HG02840 (cell line): Measurements from ENCODE around the gene UTP20.

Experiments used
- ATAC-seq: cut with Tn5 transposase; IDR thresholded peaks from one replicate; pipeline ENCODE4 v1.9.1; 2021; ENCODE audit warnings: mild to moderate bottlenecking, moderate library complexity, moderate number of reproducible peaks; ENCODE audit not compliant: unreplicated experiment, low FRiP score

UTP20 gene

DNA sequence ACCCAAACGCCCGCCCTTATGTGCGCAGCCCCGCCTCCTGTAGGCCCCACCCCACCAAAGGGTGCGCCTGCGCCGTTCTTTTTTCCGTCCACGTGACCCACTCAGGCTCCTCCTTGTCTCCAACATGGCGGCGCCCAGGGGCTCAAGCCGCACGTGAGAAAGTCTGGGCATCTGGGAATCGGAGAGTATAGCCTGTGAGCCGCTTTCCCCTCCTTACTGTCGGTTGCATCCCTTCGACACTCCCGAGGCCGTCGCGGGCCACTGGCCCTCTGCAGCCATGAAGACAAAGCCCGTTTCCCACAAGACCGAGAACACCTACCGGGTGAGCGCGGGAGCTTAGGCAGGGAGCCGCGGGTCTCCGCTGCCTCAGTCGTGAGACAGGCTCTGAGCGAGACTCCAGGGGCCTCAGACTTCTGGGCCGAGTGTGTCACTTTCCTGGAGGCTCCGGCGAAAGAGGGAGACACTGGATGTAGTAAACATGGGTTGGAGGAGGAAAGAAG lies at the start of gene UTP20:
TSS of gene UTP20 (plus strand) at position 100 of the 500 bp plus-strand sequence. CDS start at position 278, 178 bp downstream.
- peak; percentile 99 for ATAC-seq

DNA sequence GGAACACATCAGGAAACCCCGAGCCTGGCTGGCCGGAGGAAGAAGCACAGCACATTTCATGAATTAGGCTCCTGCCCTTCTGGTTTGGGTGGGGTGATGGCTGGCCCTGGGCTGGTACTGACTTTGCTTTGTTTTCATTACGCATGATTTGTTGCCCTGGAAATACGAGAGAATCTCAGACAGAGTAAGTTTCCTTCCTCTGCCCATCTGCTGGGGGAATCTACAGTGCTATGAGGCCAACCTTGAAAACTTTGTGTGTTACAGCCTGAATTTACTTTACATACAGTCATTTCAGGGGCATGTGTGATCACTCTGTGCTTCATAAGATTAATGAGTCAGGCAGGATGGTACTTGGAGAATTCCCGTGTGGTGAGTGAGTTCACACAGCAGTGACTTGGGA lies 49.4 kb upstream of the UTP20 start:
- ATAC-seq, result no peak

DNA sequence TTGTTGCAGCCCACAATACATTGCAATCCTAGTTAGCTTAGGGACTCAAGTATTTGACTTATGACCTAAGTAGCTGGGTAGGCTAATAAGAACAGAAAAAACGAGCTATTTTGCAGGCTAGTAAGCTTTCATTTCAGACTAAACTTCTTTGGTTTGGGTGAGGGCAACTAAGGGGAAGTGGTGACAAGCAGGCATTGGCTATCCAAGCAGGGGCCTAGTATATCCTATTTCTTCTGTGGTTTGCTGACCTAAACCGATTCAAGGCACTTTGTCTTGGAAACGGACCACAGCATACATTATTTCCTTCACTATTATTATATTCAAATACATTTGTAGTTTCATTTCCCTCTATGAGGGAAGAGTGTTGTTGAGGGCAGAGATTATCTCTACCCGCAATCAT lies 48.3 kb upstream of the UTP20 start:
- ATAC-seq, result no peak

DNA sequence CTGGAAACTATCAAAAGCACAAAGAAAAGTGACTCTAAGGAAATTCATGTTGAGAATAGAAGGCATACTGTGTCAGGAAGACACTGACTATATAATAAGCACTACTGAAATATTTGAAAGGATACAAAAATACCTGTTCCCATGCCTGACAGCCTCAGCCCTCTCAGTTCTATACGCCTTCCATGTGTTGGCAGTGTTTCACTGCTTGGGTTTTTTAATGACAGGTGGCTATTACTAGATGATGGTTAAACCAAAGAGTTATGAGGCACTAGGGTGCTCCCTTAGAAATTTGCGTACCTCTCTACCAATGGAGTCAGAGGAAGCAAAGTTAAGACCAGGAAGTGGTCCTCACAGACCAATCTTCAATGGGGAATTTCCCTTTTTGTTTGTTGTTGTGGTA lies 44.2 kb upstream of the UTP20 start:
- no peak for ATAC-seq

DNA sequence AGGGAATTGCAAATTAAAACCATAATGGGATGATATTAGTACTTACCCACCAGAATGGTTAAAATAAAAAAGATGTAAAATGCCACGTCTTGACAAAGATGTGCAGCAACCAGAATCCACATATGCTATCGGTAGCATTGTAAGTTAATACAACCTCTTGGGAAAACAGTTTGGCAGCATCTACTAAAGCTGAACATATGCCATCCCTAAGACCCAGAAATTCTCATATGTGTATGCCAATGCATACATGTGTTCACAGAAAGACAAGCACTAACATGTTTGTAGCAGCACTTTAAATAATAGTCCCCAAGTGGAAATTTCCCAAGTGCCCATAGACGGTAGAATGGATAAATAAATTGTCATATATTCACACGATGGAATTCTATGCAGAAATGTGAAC lies 41.6 kb upstream of the UTP20 start:
- ATAC-seq, result no peak

DNA sequence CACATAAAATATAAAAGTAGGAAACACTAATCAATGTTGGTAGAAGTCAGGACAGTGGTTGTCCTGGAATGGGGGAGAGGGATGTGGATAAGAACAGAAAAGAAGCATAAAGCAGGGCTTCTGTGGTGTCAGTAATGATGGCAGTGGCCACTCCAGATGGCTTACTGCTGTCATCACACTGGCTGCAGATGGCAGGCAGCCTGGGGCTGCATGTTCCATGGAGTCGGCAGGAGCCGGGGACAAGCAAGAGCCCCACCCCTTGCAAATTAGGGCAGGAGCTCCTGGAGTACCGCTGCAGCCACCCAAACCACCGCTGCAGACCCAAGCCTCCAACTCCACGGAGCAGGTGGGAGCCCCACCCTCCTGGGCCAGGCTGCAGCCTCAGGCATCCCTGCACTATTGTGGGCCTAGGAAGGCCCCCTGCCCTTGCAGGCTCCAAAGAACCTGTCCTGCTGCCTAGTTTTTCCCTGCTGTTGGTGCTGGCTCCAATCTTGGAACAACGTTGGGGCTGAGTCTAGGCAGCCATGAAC lies 41.0 kb upstream of the UTP20 start:
- no peak for ATAC-seq

DNA sequence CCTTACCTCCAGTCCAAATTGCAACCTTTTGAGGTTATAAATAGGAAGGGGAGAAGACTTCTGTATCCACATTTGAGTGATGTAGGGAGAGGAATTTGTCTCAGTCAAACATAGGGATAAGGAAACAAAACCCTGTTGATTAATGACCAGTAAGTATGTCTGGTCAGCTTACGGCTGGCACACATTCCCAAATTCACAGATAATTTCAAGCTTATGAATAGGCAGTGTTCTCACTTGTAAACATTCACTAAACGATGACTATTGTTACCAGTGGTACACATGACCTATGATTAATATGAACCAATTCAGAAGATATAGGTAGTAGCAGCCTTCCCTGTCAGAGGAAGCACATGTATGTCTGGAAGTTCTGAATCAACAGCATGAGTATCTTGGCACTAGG lies 36.8 kb upstream of the UTP20 start:
- ATAC-seq, result no peak

DNA sequence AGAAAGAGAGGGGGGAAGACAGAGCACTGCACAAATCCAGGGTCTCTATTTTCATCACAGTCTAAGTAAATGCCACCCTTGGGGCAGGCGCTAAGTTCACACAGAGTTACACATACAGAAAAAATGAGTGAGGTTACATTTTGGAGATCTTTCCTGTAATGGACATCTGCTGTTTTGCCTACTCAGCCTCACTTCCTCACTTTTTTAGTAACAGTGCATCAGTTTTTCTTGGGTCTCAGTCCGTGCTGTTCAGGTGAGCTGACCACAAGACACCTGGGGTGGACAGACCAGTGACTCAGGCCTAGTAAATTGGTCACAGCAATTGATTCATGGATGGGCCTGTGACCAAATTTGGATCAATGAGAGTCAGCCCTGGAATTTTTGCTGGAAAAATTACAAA lies 36.3 kb upstream of the UTP20 start:
- no peak for ATAC-seq

DNA sequence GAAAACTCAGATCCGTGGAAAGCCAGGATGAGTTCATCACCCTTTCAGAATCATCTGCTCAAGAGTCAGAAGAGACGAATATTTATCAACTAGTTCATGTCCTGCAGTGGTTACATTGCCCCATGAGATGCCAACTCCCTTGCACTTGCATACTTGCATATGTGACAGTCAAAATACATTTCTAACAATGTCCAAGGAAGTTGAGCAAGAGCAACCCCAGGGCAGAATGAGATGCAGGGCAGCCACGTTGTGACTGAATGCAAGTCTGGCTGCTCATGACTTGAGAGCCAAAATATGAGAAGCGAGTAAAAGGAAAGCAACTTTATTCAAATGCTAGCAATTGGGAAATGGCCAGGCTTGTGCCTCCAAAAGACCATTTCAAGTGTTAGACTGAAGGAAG lies 23.6 kb upstream of the UTP20 start:
- ATAC-seq, result no peak

DNA sequence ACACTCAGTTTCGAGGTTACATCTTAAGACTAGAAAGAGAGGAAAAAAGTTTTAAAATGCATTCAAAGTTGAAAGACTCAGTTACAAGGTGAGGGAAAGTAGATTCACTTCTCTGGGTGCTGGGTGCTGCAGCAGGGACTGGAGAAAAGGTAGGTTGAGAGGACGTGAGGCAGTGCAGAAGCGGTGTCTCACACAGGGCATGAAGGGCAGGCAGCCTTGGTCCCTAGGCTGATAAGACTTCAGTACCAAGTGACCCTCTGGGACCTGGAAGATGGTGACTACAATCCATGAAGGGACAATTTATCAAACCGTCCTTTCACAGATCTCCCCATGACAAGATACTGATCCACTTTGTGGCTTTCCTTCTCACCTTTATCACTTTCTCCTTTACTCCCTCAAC lies 22.5 kb upstream of the UTP20 start:
- no peak for ATAC-seq

DNA sequence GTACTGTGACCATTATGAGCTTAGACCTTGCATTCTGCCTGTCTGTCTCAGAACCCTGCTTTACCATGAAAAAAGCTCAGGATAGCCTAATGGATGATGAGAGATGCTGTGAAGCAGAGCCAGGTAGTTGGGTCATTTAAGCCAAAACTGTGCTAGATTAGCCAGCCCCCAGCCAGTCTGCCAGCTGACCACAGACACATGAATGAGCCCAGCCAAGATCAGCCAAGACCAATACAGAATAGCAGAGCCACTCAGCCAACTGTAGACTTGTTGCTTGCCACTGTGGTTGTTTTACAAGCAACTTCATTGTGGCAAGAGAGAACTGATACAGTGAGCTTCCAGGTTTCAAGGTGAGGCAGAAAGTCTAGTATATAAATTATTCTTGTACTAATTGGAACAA lies 12.8 kb upstream of the UTP20 start:
- no peak for ATAC-seq

DNA sequence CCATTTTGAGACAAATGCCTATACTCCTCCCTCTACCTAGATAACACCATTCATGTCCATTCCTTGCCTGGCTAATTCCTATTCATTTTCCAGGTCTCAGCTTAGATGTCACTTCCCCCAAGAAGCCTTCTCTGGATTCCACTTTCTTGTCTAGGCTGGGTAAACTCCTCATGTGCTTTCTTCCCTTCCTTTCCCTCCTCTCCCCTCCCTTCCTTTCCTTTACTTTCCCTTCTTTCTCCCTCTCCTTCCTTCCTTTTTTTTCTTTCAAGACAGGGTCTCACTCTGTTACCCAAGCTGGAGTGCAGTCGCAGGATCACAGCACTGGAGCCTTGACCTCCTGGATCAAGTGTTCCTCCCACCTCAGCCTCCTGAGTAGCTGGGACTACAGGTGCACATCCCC lies 3.5 kb upstream of the UTP20 start:
- no peak for ATAC-seq

DNA sequence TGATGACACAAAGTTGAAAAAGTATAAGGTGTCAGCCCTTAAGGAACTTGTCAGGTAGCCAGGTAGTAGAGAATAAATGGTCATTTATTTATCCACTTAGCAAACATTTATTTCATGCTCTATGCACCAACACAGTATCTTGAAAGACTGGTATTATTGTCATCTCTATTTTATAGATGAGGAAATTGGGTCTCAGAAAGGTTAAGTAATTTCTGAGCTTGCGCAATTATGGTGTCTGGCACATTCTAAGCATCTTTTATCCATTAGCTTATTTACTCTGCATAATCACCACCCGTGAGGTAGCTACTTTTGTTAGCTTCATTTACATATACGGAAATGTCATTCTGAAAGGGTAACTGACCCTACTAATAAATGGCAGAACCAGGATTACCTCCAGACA lies 2.5 kb upstream of the UTP20 start:
- no peak for ATAC-seq

DNA sequence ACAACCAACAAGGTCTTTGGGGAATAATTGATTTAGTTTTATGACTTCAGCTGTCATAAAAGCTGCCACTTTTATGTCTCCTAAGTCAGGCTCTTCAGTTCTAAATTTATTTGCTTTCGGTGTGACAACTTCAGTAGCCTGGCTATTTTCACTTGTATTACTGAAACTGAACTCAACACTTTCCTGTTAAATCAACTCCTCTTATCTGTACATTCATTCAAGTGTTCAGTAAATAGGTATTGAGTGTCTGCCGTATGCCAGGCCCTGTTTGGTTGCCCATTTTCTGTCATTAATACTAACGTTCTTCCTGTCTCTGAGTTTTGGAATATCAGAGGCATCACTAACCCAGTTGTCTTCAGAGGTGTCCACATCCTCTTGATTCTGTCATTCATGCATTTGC lies 7.5 kb downstream of the UTP20 start:
- no peak for ATAC-seq

DNA sequence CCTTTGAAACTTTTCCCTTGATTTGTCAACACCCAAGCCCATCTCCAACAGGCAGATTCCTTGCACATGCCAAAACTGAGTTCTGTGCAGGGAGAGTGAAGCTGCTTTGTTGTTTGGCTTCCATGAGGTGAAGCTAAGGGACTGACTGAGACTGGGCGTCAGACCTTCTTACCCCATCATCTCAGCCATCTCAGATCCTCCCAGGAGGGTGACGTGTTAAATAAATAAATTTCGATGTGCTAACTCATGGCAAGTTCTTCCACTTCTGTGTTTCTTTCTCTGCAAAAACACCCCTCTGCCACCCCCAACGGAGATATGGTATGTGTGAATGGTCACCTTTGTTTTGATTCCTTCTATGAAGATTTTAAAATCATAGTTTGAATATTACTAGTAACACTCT lies 17.8 kb downstream of the UTP20 start:
- ATAC-seq, result no peak

DNA sequence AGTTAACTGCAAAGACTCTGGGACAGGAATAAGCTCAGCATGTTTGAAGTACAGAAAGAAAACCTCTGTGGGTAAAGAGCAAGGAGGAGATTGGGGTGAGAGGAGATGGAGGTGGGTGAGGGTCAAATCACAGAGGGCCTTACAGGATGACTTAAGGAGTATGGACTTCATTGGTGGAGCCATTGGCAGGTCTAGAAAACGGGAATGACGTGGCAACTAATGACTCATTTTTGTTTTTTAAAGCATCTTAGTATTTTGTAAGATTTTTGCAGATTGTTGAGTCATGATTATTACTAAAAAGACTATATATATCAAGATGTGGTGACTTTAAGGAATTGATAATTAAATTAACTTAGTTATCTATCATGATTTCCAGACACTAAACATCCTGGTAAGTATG lies 18.5 kb downstream of the UTP20 start:
- no peak for ATAC-seq

DNA sequence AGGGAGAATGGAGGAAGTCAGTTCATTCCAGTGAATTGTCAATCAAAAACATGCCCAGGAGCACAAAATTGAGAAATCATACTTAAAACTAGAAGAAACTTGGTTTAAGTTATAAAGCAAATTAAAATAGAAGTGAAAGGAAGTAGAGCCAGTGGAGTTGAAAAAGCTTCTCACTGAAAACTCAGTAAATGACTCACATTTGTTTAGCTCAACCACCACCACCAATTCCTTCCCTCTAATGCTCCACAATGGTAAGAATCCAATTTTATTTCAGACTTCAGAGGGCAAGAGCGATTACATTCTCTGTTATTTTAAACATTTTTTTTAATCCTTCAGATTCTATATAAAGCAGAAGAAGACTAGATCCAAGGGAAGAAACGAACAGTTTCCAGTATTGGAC lies 19.4 kb downstream of the UTP20 start:
- no peak for ATAC-seq

DNA sequence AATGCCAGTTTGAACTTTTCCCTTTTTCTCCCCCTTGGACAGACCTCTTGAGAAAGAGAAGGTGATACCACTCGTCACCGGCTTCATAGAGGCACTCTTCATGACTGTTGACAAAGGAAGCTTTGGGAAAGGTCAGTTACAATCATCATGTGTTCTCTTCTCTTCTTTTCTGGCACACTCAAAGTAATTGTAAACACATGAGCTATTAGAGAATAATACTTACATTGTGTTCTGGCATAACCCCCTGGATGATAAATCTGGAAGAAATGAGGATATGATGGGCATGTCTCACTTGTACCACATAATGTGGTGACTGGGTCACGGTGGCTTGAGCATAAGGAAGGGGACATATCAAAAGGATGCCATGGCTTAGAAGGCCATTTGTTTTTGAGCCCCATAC lies 20.0 kb downstream of the UTP20 start:
- ATAC-seq, result no peak

DNA sequence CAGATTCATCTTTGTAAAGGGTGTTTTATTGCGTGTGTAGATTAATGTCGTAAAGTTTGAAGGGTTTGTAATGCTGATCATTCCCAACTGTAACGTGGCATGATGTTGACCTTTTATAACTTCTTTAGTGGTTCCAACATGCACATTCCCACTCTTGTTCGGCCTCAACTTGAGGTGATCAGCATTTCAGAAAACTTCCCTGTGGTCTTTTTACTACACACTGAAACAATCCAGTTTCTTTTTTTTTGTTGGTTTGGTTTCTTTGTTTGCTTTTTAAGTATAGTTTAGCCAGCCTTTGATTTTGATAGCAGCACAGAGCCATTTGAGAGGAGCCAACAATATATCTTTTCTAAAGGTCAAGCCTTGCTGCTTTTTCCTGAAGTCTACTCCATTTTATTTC lies 22.8 kb downstream of the UTP20 start:
- no peak for ATAC-seq

DNA sequence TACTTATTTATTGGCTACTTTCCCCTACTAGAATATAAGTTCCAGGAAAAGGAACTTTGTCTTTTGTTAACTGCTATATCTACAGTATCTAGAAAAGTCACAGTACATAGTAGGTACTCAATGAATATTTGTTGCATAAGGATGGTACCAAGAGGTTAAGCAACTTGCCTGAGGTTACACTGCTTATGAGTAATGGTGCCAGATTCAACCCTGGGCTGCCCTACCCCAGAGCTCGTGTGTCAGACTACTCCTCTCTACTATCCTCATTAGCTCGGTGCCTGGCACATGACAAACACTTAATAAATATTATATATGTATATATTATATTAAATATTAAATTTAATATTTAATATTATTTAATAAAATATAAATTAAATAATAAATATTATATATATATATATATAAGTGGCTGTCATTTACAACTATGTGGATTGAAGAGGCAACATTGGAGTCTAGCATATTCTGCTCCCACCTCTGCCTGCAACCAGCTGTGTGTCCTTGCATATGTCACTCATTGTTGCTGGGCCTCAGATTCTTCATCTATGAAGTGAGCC lies 25.4 kb downstream of the UTP20 start:
- no peak for ATAC-seq

DNA sequence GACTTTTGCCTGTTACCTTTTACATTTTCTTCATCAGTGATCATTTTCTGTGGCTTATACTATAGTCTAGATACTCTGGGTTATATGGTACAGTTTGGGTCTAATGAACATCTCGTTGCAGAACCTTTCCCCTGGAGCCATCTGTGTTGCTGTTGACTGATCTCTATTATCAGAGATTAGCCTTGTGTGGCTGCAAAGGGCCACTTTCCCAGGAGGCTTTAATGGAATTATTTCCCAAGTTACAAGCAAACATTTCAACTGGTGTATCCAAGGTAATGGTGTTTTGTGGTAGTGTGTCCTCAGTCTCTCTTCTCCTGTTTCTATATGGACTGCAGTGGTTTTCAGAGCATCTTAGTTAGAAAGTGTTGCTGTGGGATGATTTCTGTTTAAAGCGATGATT lies 25.9 kb downstream of the UTP20 start:
- ATAC-seq, result no peak

DNA sequence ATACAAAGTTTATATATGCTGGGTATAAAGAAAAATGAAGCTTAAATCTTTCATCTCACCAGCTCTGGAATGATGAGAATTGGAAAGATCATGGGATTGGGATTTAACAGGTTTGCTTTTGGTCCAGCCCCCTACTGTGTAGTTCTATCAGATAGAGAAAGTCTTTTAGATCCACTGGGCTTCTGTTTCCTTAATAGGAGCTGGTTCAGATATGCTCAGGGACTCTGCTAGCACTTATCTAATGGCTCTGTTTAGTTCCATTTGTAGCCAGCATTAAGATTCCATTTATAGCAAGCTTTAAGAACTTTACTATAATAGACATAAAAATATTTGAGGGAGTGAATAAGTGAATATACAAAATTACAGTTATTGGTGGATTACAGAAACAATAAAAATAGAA lies 42.6 kb downstream of the UTP20 start:
- no peak for ATAC-seq

DNA sequence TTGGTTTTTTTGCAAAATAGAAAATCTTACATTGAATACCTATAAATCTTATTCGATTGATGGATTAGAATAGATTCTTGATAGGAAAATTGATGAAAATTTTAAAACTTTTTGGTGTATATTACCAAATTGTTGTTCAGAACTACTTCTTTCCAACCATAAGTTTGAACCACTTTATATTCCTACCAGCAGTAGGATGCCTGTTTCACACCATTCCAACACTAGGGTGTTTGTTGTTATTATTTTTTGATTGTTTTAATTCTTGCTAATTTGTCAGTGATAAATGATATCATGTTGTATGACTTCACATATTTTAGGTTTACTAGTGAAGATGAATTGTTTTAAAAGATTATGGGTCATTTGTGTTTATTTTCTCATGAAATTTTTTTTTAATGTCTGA lies 43.4 kb downstream of the UTP20 start:
- no peak for ATAC-seq
